ENCODE results near the gene OR10H1.
A peak's percentile ranks its signal among the peaks of the same experiment; 100 is the strongest.
"Not testable (repeated sequence)": the region's sequence is repeated elsewhere in the genome, so short reads cannot be mapped to it uniquely, and the experiment has no call there.

OR10H1 gene

DNA sequence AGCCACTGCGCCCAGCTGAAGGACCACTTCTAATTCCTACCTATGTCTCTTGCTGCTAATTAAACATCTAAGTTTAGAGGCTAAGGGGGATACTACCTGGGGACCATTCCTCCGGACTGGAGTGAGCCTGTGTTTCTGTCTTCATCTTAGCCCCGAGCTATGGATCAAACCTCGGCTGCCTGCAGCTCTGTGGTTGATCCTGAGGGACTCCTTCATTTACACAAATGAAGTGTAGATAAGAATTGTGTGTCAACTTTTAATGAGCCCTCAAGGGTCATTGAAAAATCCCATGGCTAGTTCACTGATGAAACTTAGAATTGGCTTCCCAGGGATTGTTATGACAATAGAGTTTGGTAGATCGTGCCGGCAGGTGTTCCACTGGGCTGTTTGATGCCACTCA, 31.5 kb upstream of the OR10H1 start:
- TF ChIP-seq, protein P1, sequence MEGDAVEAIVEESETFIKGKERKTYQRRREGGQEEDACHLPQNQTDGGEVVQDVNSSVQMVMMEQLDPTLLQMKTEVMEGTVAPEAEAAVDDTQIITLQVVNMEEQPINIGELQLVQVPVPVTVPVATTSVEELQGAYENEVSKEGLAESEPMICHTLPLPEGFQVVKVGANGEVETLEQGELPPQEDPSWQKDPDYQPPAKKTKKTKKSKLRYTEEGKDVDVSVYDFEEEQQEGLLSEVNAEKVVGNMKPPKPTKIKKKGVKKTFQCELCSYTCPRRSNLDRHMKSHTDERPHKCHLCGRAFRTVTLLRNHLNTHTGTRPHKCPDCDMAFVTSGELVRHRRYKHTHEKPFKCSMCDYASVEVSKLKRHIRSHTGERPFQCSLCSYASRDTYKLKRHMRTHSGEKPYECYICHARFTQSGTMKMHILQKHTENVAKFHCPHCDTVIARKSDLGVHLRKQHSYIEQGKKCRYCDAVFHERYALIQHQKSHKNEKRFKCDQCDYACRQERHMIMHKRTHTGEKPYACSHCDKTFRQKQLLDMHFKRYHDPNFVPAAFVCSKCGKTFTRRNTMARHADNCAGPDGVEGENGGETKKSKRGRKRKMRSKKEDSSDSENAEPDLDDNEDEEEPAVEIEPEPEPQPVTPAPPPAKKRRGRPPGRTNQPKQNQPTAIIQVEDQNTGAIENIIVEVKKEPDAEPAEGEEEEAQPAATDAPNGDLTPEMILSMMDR (IDR thresholded peaks at IDR 0.05) = no peak
- no peak for DNase-seq (ENCODE audit: low spot score)
- H3K27ac ChIP-seq = no peak overlapping the region
- no peak overlapping the region for H3K4me3 ChIP-seq

DNA sequence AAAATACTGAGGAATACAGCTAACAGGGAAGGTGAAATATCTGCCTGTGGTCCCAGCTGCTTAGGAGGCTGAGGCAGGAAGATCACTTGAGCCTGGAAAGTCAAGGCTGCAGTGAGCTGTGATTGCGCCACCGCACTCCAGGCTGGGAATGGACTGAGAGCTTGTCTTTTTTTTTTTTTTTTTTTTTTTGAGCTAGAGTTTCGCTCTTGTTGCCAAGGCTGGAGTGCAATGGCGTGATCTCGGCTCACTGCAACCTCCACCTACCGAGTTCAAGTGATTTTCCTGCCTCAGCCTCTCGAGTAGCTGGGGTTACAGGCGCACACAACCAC, 28.4 kb upstream of the OR10H1 start:
- DNase-seq (ENCODE audit: low spot score) = not testable (repeated sequence)

DNA sequence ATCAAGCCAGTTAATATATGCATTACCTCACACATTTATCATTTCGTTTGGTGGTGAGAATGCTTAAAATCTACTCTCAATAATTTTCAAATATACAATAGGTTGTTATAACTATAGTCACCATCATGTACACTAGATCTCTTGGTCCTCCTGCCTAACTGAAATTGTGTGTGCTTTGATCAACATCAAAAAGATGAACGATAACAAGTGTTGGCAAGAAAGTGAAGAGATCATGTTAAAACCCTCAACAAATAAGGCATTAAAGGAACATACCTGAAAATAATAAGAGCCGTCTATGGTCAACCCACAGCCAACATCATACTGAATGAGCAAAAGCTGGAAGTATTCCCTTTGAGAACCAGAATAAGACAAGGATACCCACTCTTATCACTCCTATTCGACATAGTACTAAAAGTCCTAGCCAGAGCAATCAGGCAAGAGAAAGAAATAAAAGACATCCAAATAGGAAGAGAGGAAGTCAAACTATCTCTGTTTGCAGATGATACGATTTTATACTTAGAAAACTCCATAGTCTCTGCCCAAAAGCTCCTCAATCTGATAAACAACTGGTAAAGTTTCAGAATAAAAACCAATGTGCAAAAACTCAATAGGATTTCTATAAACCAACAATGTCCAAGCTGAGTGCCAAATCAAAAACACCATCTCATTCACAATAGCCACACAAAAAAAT, 27.9 kb upstream of the OR10H1 start:
- TF ChIP-seq, protein P1 (IDR thresholded peaks at IDR 0.05) = no peak
- Histone ChIP-seq H3K4me3 (no peak overlapping the region), H3K27ac (no peak overlapping the region)
- DNase-seq (ENCODE audit: low spot score) = no peak

More for the DNA sequence above, 28.4 kb upstream of the OR10H1 start:
- not testable (repeated sequence) for H3K4me3 ChIP-seq, H3K27ac ChIP-seq

DNA sequence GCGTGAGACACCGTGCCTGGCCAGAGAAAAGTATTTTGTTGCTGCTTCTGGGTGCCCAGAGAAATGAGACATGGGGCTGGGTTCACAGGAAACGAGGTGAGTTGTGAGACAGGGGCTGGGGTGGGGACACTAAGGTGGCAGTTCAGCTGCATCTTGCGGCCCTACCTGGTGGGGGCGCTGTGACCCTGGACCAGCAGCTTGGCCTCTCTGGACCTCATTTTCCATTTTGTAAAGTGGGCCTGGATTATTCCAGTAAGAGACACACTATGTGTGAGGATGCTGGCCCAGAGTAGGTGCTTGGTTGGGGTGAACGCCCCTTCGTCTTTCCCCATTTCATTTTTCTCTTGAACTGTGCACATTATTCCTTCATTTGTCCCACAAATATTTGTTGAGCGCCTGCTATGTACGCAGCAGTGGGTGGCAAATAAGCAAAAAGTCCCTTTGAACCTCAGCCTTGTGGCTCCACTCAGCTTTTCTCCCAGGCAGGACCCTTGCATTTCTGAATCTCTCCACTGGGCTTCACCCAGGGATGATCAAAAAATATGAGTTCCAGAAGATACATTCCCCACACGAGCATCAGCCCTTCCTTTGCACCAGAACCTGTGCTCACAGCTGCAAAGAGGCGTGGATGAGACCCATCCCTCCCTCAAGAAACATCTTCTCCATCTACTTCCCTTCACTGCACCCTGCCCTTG, 26.6 kb upstream of the OR10H1 start:
- no peak for DNase-seq (ENCODE audit: low spot score)
- TF ChIP-seq, protein P1 (IDR thresholded peaks at IDR 0.05) = no peak
- H3K4me3 ChIP-seq = no peak overlapping the region

DNA sequence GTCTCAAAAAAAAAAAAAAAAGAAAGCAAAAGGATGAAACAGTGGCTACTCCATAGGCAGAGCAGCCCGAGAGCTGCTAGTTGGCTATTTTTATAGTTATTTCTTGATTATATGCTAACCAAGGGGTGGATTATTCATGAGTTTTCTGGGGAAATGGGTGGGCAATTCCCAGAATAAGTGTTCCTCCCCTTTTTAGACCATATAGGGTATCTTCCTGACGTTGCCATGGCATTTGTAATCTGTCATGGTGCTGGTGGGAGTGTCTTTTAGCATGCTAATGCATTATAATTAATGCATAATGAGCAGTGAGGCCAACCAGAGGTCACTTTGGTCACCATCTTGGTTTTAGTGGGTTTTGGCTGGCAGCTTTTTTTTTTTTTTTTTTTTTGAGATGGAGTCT, 25.4 kb upstream of the OR10H1 start:
- no peak for DNase-seq (ENCODE audit: low spot score)
- Histone ChIP-seq H3K4me3 (no peak overlapping the region), H3K27ac (no peak overlapping the region)
- TF ChIP-seq, protein P1 (IDR thresholded peaks at IDR 0.05) = no peak

More for the DNA sequence above, 26.6 kb upstream of the OR10H1 start:
- H3K27ac ChIP-seq = no peak overlapping the region

DNA sequence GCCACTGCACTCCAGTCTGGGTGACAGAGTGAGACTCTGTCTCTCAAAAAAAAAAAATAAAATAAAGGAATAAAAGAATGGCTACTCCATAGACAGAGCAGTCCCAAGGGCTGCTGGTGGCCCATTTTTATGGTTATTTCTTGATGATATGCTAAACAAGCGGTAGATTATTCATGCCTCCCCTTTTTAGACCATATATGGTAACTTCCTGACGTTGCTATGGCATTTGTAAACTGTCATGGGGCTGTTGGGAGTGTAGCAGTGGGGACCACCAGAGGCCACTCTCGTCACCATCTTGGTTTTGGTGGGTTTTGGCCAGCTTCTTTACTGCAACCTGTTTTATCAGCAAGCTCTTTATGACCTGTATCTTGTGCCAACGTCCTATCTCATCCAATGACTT, 24.4 kb upstream of the OR10H1 start:
- not testable (repeated sequence) for DNase-seq (ENCODE audit: low spot score); H3K27ac ChIP-seq; H3K4me3 ChIP-seq

DNA sequence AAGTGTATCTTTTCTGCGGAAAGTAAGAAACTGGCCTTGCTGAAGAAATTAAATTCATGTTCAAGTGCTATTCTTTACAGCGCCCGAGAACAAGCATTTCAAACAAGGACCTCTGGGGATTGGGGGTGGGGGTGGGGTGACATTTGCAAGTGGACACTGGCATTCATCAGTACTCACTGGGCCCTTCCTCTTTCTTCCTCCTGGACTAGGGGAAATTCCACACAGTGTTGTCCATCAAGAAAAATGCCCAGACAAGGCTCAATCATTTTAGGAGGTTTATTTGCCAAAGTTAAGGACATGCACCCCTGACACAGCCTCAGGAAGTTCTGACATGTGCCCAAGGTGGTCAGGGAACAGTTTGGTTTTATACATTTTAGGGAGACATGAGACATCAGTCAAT, 22.9 kb upstream of the OR10H1 start:
- DNase-seq (ENCODE audit: low spot score) = no peak
- TF ChIP-seq, protein P1 (IDR thresholded peaks at IDR 0.05) = no peak
- Histone ChIP-seq H3K4me3 (no peak overlapping the region), H3K27ac (no peak overlapping the region)

DNA sequence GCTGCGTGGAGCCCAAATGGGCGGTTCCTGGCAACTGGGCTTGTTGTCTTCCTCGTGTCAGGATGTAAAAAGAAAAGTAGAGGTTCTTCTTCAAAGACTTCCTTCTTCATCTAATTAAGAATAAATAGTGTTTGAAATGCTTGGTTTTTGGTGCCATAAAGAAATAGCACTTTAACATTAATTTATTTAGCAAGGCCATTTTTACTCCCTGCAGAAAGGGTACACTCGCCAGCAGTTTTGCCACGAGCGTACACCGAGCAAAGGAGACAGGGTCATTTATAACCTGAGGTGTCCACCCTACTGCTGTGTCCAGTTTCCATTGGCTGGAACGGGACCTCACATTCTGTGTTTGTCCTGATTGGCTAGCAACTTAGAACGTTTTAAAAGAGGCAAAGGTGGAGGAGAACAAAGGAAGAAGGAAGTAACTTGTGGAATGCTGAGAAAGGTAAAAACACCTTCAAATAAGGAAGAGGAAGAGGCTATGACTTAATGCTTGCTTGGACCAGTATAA, 21.8 kb upstream of the OR10H1 start:
- TF ChIP-seq, protein P1 (IDR thresholded peaks at IDR 0.05) = no peak
- H3K27ac ChIP-seq = peak overlapping the region; percentile 97 to 99
- H3K4me3 ChIP-seq = peak overlapping the region; percentile 92
- no peak for DNase-seq (ENCODE audit: low spot score)

Measured in coronary artery (tissue), 2 donors.